ENCODE data around the gene NTRK2. TPM values are rescaled to one million over a fixed set of nuclear protein-coding genes. Genes with fewer than 3 reads are reported as not detected.

Gene NTRK2
- total and polyA plus RNA-seq, 12 donors = 0.43 to 5.6 (median 2.1) TPM

GRCh38 chr9:84941792-84942191, 272.3 kb downstream of the NTRK2 start:
- intact Hi-C loops (cut with DNase I) = no loop called here

DNA sequence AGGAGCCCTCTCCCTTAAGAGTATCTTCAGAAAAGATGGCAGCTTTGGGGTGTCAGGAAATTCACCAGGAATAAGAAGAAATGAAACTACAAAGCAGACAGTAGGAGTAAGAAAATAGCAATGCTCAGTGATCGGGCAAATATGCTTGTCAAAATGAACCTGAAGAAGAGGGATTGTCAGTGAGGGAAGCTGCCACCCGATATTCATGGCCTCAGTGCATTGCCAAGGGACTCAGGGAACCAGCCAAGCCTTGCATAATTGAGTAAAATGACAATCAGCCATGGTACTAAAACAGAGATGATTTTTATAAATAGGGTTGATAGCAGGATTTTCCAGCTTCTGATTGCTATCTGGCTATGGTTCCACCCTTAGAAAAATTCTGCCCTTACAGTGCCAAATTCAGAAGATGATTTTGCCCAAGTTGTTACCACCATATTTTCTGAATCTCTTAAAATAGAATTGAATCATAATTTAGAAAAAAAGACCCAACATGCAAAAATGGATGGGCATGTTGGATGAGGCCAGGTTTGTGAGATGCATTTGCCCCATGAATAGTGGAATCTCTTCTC, 274.0 kb downstream of the NTRK2 start:
- no peak overlapping the region for H3K4me3 ChIP-seq
- 56 to 74% (median 67%) methylated on average over 2 of the region's 2 CpGs for WGBS, 4 donors
- no peak for DNase-seq
- H3K4me1 ChIP-seq (replicated peaks in 1 of 2) = no peaks in the 10 kb centered on the region
- H3K27me3 ChIP-seq = no peaks in the 10 kb centered on the region
- H3K9me3 ChIP-seq (replicated peaks in 1 of 3) = no peaks in the 10 kb centered on the region
- no peak for TF ChIP-seq POLR2A (IDR thresholded peaks at IDR 0.05)
- TF ChIP-seq, protein P1, sequence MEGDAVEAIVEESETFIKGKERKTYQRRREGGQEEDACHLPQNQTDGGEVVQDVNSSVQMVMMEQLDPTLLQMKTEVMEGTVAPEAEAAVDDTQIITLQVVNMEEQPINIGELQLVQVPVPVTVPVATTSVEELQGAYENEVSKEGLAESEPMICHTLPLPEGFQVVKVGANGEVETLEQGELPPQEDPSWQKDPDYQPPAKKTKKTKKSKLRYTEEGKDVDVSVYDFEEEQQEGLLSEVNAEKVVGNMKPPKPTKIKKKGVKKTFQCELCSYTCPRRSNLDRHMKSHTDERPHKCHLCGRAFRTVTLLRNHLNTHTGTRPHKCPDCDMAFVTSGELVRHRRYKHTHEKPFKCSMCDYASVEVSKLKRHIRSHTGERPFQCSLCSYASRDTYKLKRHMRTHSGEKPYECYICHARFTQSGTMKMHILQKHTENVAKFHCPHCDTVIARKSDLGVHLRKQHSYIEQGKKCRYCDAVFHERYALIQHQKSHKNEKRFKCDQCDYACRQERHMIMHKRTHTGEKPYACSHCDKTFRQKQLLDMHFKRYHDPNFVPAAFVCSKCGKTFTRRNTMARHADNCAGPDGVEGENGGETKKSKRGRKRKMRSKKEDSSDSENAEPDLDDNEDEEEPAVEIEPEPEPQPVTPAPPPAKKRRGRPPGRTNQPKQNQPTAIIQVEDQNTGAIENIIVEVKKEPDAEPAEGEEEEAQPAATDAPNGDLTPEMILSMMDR (IDR thresholded peaks at IDR 0.05) = no peak
- H3K27ac ChIP-seq = no peak overlapping the region
- no peaks in the 10 kb centered on the region for H3K36me3 ChIP-seq (replicated peaks in 1 of 2)
- intact Hi-C loops (cut with DNase I) = no loop called here

More at GRCh38 chr9:84941792-84942191, 272.3 kb downstream of the NTRK2 start:
- H3K36me3 ChIP-seq (replicated peaks in 1 of 2) = no peaks in the 10 kb centered on the region
- no peaks in the 10 kb centered on the region for H3K9me3 ChIP-seq (replicated peaks in 1 of 3)
- H3K4me1 ChIP-seq (replicated peaks in 1 of 2) = no peaks in the 10 kb centered on the region
- H3K4me3 ChIP-seq = no peak overlapping the region
- no peak for DNase-seq
- no peak overlapping the region for H3K27ac ChIP-seq
- H3K27me3 ChIP-seq = no peaks in the 10 kb centered on the region
- no peak for TF ChIP-seq POLR2A (IDR thresholded peaks at IDR 0.05)
- TF ChIP-seq, protein P1 (IDR thresholded peaks at IDR 0.05) = no peak

DNA sequence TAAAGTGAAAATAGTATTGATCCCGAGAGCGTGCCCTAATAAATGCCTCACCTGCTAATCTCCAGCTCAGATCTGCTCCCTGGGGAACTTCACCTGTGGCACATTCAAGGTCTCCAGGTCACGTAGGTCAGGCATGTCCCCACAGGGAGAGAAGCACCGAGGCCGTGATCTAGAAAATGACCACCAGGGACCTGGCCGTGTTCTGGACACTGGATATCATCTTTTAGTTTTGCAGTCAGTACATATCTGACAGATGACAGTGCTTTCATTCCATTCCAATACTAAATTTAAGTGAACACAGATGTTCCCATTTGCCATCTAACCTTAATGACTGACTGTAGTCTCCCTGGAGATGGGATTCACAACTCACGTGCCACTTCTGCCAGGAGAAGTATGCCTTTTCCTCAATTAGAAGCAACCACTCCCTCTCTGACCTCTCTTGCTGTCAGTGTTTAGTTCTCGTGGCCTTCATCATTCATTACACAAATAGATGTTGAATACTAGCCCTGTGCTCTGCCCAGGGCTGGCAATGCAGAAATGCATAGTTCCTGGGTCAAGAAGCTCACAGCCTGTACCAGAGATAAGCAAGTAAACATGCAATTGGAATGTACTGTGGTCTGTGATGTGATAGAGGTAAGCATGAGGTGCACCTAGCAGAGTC, 276.5 kb downstream of the NTRK2 start:
- WGBS, 4 donors = 65 to 76% (median 73%) methylated on average over 2 to 8 of the region's 8 CpGs
- no peaks in the 10 kb centered on the region for H3K36me3 ChIP-seq (replicated peaks in 1 of 2)

DNA sequence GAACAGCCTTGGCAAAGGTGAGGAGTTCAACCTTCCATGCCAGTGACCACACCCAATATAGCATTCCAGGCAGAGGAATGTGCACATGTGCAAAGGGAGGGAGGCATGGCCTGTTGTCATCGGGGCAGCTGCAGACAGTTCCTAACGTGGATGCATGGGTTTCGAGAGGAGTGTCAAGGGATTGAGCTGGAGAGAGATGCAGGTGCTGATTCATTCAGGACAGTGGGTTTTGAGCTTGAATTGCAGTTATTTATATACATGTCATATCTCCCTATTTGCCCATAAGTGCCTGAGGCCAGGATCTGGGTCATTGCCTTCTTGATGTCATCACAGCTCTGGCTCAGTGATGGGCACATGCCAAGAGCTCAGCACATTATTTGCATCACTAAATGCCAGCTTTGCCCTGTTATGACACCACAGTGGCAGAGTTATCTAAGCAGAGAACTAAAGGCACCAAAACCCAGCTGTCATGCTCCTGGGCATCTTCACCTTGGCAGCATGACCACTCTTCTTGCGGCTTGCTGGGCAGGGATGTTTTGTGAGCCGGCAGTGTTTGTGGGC, 278.0 kb downstream of the NTRK2 start:
- Histone ChIP-seq H3K36me3 (replicated peaks in 1 of 2) (no peaks in the 10 kb centered on the region), H3K27me3 (no peaks in the 10 kb centered on the region), H3K9me3 (replicated peaks in 1 of 3) (no peaks in the 10 kb centered on the region), H3K4me3 (no peak overlapping the region), H3K4me1 (replicated peaks in 1 of 2) (no peaks in the 10 kb centered on the region), H3K27ac (no peak overlapping the region)
- intact Hi-C loops (cut with DNase I) = no loop called here
- no peak for TF ChIP-seq POLR2A (IDR thresholded peaks at IDR 0.05)
- TF ChIP-seq, protein P1 (IDR thresholded peaks at IDR 0.05) = no peak
- no peak for DNase-seq
- 84 to 92% (median 85%) methylated on average over 5 of the region's 5 CpGs for WGBS, 4 donors

More for the DNA sequence above, 276.5 kb downstream of the NTRK2 start:
- no peak for TF ChIP-seq POLR2A (IDR thresholded peaks at IDR 0.05)
- TF ChIP-seq, protein P1 (IDR thresholded peaks at IDR 0.05) = no peak
- Histone ChIP-seq H3K4me3 (no peak overlapping the region), H3K27ac (no peak overlapping the region), H3K27me3 (no peaks in the 10 kb centered on the region), H3K4me1 (replicated peaks in 1 of 2) (no peaks in the 10 kb centered on the region), H3K9me3 (replicated peaks in 1 of 3) (no peaks in the 10 kb centered on the region)
- intact Hi-C loops (cut with DNase I) = no loop called here
- no peak for DNase-seq
